IPS-20b (cell line): ENCODE results near the gene TNPO3.
A peak's percentile ranks its signal among the peaks of the same experiment; 100 is the strongest.
"Not testable (repeated sequence)": the region's sequence is repeated elsewhere in the genome, so short reads cannot be mapped to it uniquely, and the experiment has no call there.

Experiments
- H3K27ac ChIP-seq: one replicate; pipeline ENCODE4 v1.5.1; 2013; ENCODE audit warnings: low read length
- H3K27me3 ChIP-seq: 2 replicates; pipeline ENCODE4 v1.6.1; 2013; ENCODE audit warnings: mild to moderate bottlenecking, low read length, inconsistent platforms; ENCODE audit not compliant: insufficient read depth
- H3K36me3 ChIP-seq: 2 replicates; pipeline ENCODE4 v1.6.1; 2013; ENCODE audit warnings: low read depth, mild to moderate bottlenecking, inconsistent platforms, low read length, moderate library complexity; ENCODE audit not compliant: insufficient read depth
- H3K4me1 ChIP-seq: 2 replicates; pipeline ENCODE4 v1.6.1; 2013; ENCODE audit warnings: mild to moderate bottlenecking, control low read depth, inconsistent platforms, low read length, moderate library complexity; ENCODE audit not compliant: insufficient read depth
- H3K4me3 ChIP-seq: 2 replicates; pipeline ENCODE4 v1.5.1; 2013; ENCODE audit warnings: mild to moderate bottlenecking, low read length, inconsistent platforms
- H3K9ac ChIP-seq: 2 replicates; pipeline ENCODE4 v1.6.1; 2013; ENCODE audit warnings: low read depth, mild to moderate bottlenecking, inconsistent platforms, low read length, moderate library complexity
- H3K9me3 ChIP-seq: 2 replicates; pipeline ENCODE4 v1.6.1; 2013; ENCODE audit warnings: mild to moderate bottlenecking, low read depth, low read length, inconsistent platforms; ENCODE audit not compliant: insufficient read depth

The TNPO3 gene

GRCh38 chr7:129067943-129068548, 13.1 kb upstream of the TNPO3 start:
- no peaks in the 10 kb centered on the region for H3K27me3 ChIP-seq
- H3K9me3 ChIP-seq = no peaks in the 10 kb centered on the region
- H3K4me1 ChIP-seq = peaks cover 16% of the 10 kb centered on the region; the same call in 1 of the 2 replicates
- H3K4me3 ChIP-seq = no peak overlapping the region
- H3K36me3 ChIP-seq = no peaks in the 10 kb centered on the region
- H3K9ac ChIP-seq = no peak overlapping the region
- H3K27ac ChIP-seq = no peak overlapping the region

- peaks cover 16% of the 10 kb centered on the region; the same call in 1 of the 2 replicates for H3K4me1 ChIP-seq
- H3K27me3 ChIP-seq, H3K27ac ChIP-seq, H3K4me3 ChIP-seq, H3K9me3 ChIP-seq, H3K36me3 ChIP-seq: not testable (repeated sequence)
- H3K9ac ChIP-seq = peak overlapping the region; percentile 56; the same call in 1 of the 2 replicates
Observed at GRCh38 chr7:129067132-129067561, 12.2 kb upstream of the TNPO3 start.

DNA sequence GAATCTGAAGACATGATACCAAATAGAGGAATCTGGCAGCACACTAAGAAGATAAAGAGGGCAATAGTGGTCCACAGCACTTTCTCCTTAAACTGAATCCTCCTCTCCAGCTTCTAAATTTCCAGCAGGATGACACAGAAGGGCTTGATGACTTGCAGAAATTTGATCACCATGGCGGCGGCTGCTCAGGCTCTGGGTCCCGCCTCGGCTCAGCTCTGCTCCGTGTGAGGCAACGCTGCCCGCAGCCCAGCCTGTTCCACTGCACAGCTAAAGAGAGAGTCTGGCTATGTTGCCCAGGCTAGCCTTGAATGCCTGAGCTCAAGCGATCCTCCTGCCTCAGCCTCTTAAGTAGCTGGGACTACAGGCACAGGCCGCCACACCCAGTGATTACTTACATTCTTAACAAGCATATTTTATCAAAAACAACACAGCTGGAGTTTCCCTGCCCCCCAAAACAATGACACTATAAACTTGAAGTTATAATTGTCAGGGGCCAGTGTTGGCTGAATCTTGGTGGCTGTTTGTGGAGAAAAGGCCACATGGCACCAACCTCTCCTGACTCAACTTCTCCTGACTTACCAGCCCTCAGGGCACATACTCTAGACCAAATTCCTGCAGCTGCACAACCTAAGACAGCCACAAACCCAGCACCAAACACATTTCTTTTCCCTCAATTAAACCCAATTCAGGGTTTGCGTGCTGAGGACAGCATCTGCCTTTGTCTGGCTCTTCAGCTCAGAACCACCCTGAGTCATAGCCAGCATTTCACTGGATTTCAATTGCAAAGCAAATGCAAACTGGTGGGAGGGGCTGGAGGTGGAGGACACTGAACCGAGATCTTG, 11.6 kb upstream of the TNPO3 start:
- Histone ChIP-seq H3K9ac (peak overlapping the region; percentile 56; the same call in 1 of the 2 replicates), H3K4me3 (no peak overlapping the region), H3K27ac (peak overlapping the region; percentile 76)

GRCh38 chr7:129055861-129056464, 1.1 kb upstream of the TNPO3 start:
- Histone ChIP-seq H3K9me3 (no peaks in the 10 kb centered on the region), H3K36me3 (peaks cover 4% of the 10 kb centered on the region), H3K9ac (peak overlapping the region; percentile 95; the same call in 1 of the 2 replicates), H3K27me3 (no peaks in the 10 kb centered on the region), H3K4me3 (peak overlapping the region; percentile 100), H3K4me1 (peaks cover 3% of the 10 kb centered on the region; the same call in 1 of the 2 replicates), H3K27ac (no peak overlapping the region)

More for the DNA sequence above, 11.6 kb upstream of the TNPO3 start:
- no peaks in the 10 kb centered on the region for H3K36me3 ChIP-seq
- H3K27me3 ChIP-seq = no peaks in the 10 kb centered on the region
- H3K9me3 ChIP-seq = no peaks in the 10 kb centered on the region
- peaks cover 16% of the 10 kb centered on the region; the same call in 1 of the 2 replicates for H3K4me1 ChIP-seq

DNA sequence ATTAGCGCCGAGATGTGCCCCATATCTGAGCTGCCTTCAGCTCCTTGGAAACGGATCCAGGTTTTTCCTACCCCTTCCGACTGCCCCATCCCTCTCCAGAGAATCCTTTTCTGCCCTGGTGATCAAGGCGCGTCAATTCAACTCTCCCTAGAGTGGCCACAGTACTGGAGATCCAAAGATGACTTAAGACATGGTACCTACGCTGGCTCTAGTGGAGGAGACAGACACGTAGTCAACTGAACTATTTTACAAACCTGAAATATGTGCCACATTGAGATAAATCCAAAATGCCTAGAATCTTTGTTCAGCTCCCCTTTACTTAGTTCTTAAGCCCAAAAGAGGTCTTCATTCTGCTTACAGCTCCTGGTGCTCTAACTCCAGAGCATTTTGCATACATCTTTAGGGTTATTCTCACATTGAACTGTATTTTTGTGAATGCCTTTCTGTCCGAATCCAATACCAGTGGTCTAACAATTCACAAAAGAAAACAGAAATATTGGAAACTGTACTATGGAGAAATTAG, 444 bp upstream of the TNPO3 start:
- Histone ChIP-seq H3K27me3 (no peaks in the 10 kb centered on the region), H3K27ac (peak overlapping the region; percentile 88), H3K36me3 (peaks cover 4% of the 10 kb centered on the region), H3K4me3 (peak overlapping the region; percentile 100), H3K4me1 (peaks cover 3% of the 10 kb centered on the region; the same call in 1 of the 2 replicates), H3K9me3 (no peaks in the 10 kb centered on the region), H3K9ac (peak overlapping the region; percentile 95; the same call in 1 of the 2 replicates)

GRCh38 chr7:129053938-129054437, 923 bp downstream of the TNPO3 start:
- Histone ChIP-seq H3K4me3 (peak overlapping the region; percentile 100), H3K9me3 (no peaks in the 10 kb centered on the region), H3K27ac (peak overlapping the region; percentile 9), H3K36me3 (peaks cover 10% of the 10 kb centered on the region), H3K27me3 (no peaks in the 10 kb centered on the region), H3K9ac (peak overlapping the region; percentile 95), H3K4me1 (peaks cover 3% of the 10 kb centered on the region; the same call in 1 of the 2 replicates)

- H3K9me3 ChIP-seq = no peaks in the 10 kb centered on the region
- peaks cover 20% of the 10 kb centered on the region for H3K36me3 ChIP-seq
- no peak overlapping the region for H3K27ac ChIP-seq
- H3K9ac ChIP-seq = no peak overlapping the region
- peak overlapping the region; percentile 42 for H3K4me3 ChIP-seq
- H3K27me3 ChIP-seq = no peaks in the 10 kb centered on the region
- peaks cover 3% of the 10 kb centered on the region; the same call in 1 of the 2 replicates for H3K4me1 ChIP-seq
Observed at GRCh38 chr7:129052441-129052840, 2.5 kb downstream of the TNPO3 start.

DNA sequence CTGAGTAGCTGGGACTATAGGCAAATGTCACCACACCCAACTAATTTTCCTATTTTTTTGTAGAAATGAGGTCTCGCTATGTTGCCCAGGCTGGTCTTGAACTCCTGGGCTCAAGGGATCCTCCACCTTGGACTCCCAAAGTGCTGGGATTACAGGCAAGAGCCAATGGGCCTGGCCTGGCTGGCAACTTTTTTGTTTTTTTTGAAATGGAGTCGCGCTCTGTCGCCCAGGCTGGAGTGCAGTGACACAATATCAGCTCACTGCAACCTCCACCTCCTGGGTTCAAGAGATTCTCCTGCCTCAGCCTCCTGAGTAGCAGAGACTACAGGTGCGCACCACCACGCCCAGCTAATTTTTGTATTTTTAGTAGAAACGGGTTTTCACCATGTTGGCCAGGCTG, 3.5 kb downstream of the TNPO3 start:
- not testable (repeated sequence) for H3K9me3 ChIP-seq, H3K9ac ChIP-seq, H3K27ac ChIP-seq, H3K4me3 ChIP-seq, H3K4me1 ChIP-seq, H3K27me3 ChIP-seq
- peaks cover 20% of the 10 kb centered on the region for H3K36me3 ChIP-seq

DNA sequence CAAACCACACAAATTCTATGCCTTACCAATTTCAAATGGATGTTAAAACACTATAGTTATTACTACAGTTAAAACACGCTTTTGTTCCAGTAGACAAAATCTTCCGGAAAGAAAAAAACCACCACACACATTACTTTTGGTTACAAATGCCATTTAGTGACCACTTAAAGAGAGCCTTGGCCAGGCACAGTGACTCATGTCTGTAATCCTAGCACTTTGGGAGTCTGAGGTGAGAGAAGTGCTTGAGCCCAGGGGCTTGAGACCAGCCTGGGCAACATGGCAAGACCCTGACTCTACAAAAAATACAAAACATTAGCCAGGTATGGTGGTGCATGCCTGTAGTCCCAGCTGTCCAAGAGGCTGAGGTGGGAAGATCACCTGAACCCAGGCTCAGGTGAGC, 7.2 kb downstream of the TNPO3 start:
- H3K9ac ChIP-seq = no peak overlapping the region
- H3K9me3 ChIP-seq = no peaks in the 10 kb centered on the region
- no peaks in the 10 kb centered on the region for H3K27me3 ChIP-seq
- no peak overlapping the region for H3K27ac ChIP-seq
- peaks cover 23% of the 10 kb centered on the region for H3K36me3 ChIP-seq
- peaks cover 3% of the 10 kb centered on the region; the same call in 1 of the 2 replicates for H3K4me1 ChIP-seq
- no peak overlapping the region for H3K4me3 ChIP-seq

DNA sequence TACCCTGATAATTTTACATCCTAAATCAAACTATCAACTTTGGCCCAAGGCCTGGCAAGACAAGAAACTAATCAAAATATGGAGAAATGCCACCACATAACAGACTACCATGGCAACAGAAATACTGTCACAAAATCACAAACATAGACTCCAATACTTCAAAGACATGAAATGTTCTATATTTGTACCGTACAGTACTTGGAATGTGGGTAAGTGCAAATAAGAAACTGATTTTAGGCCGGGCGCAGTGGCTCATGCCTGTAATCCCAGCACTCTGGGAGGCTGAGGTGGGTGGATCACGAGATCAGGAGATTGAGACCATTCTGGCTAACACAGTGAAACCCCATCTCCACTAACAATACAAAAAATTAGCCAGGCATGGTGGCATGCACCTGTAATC, 9.2 kb downstream of the TNPO3 start:
- Histone ChIP-seq H3K4me3 (no peak overlapping the region), H3K36me3 (peaks cover 21% of the 10 kb centered on the region), H3K27me3 (no peaks in the 10 kb centered on the region), H3K4me1 (peaks cover 16% of the 10 kb centered on the region; the same call in 1 of the 2 replicates), H3K27ac (no peak overlapping the region), H3K9me3 (no peaks in the 10 kb centered on the region), H3K9ac (no peak overlapping the region)

DNA sequence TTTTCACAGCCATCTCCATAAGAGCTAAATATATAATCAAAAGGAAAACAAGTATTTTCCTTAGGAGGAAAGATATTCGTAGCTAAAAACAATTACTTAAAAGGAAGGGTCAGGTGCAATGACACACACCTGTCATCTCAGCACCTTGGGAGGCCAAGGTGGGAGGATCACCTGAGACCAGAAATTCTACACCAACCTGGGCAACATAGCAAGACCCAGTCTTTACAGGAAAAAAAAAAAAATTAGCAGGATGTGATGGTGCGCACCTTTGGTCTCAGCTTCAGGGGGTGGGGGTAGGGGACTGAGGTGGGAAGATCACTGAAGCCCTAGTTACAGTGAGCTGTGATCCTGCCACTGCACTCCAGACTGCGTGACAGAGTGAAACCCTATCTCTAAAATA, 11.9 kb downstream of the TNPO3 start:
- no peak overlapping the region for H3K27ac ChIP-seq
- peaks cover 20% of the 10 kb centered on the region; the same call in 1 of the 2 replicates for H3K4me1 ChIP-seq
- H3K9ac ChIP-seq = no peak overlapping the region
- H3K9me3 ChIP-seq = no peaks in the 10 kb centered on the region
- H3K4me3 ChIP-seq = no peak overlapping the region
- no peaks in the 10 kb centered on the region for H3K27me3 ChIP-seq
- peaks cover 32% of the 10 kb centered on the region for H3K36me3 ChIP-seq
